Measurements from ENCODE around the gene BRD7. TPM values are rescaled to one million over a fixed set of nuclear protein-coding genes. Genes with fewer than 3 reads are reported as not detected.

BRD7 gene
- total RNA-seq, 1 donor from 2014 or later, result 104 TPM

- Mint-ChIP-seq H3K27ac (no peak overlapping the region), H3K36me3 (ENCODE audit: insufficient read depth) (no peaks in the 10 kb centered on the region), H3K27me3 (peaks cover 10% of the 10 kb centered on the region), H3K9me3 (ENCODE audit: low read depth) (no peaks in the 10 kb centered on the region), H3K4me1 (ENCODE audit: low read depth) (peaks cover 6% of the 10 kb centered on the region), H3K4me3 (ENCODE audit: low read depth) (no peak overlapping the region)
- TF ChIP-seq, protein P1, sequence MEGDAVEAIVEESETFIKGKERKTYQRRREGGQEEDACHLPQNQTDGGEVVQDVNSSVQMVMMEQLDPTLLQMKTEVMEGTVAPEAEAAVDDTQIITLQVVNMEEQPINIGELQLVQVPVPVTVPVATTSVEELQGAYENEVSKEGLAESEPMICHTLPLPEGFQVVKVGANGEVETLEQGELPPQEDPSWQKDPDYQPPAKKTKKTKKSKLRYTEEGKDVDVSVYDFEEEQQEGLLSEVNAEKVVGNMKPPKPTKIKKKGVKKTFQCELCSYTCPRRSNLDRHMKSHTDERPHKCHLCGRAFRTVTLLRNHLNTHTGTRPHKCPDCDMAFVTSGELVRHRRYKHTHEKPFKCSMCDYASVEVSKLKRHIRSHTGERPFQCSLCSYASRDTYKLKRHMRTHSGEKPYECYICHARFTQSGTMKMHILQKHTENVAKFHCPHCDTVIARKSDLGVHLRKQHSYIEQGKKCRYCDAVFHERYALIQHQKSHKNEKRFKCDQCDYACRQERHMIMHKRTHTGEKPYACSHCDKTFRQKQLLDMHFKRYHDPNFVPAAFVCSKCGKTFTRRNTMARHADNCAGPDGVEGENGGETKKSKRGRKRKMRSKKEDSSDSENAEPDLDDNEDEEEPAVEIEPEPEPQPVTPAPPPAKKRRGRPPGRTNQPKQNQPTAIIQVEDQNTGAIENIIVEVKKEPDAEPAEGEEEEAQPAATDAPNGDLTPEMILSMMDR (IDR thresholded peaks at IDR 0.05; ENCODE audit: unreplicated experiment), result no peak
- DNase-seq (ENCODE audit: low spot score, unreplicated experiment), result no peak
Measured at GRCh38 chr16:50393858-50394802, 25.3 kb upstream of the BRD7 start.

- Mint-ChIP-seq H3K4me3 (ENCODE audit: low read depth) (no peak overlapping the region), H3K9me3 (ENCODE audit: low read depth) (no peaks in the 10 kb centered on the region), H3K27ac (no peak overlapping the region), H3K36me3 (ENCODE audit: insufficient read depth) (no peaks in the 10 kb centered on the region), H3K27me3 (peaks cover 14% of the 10 kb centered on the region), H3K4me1 (ENCODE audit: low read depth) (peaks cover 6% of the 10 kb centered on the region)
- TF ChIP-seq, protein P1 (IDR thresholded peaks at IDR 0.05; ENCODE audit: unreplicated experiment), result no peak
- no peak for DNase-seq (ENCODE audit: low spot score, unreplicated experiment)
Measured at GRCh38 chr16:50393416-50393815, 24.6 kb upstream of the BRD7 start.

GRCh38 chr16:50390914-50391716 lies 22.3 kb upstream of the BRD7 start:
- H3K27ac Mint-ChIP-seq, result no peak overlapping the region

GRCh38 chr16:50390371-50390771 lies 21.6 kb upstream of the BRD7 start:
- TF ChIP-seq, protein P1 (IDR thresholded peaks at IDR 0.05; ENCODE audit: unreplicated experiment), result no peak
- Mint-ChIP-seq H3K27me3 (peaks cover 25% of the 10 kb centered on the region), H3K4me3 (ENCODE audit: low read depth) (no peak overlapping the region), H3K4me1 (ENCODE audit: low read depth) (peaks cover 6% of the 10 kb centered on the region), H3K27ac (no peak overlapping the region), H3K9me3 (ENCODE audit: low read depth) (no peaks in the 10 kb centered on the region), H3K36me3 (ENCODE audit: insufficient read depth) (no peaks in the 10 kb centered on the region)
- DNase-seq (ENCODE audit: low spot score, unreplicated experiment), result no peak

More at GRCh38 chr16:50390914-50391716, 22.3 kb upstream of the BRD7 start:
- TF ChIP-seq, protein P1 (IDR thresholded peaks at IDR 0.05; ENCODE audit: unreplicated experiment), result no peak
- Mint-ChIP-seq H3K27me3 (peaks cover 24% of the 10 kb centered on the region), H3K36me3 (ENCODE audit: insufficient read depth) (no peaks in the 10 kb centered on the region), H3K9me3 (ENCODE audit: low read depth) (no peaks in the 10 kb centered on the region), H3K4me3 (ENCODE audit: low read depth) (no peak overlapping the region), H3K4me1 (ENCODE audit: low read depth) (peaks cover 6% of the 10 kb centered on the region)
- no peak for DNase-seq (ENCODE audit: low spot score, unreplicated experiment)

DNA sequence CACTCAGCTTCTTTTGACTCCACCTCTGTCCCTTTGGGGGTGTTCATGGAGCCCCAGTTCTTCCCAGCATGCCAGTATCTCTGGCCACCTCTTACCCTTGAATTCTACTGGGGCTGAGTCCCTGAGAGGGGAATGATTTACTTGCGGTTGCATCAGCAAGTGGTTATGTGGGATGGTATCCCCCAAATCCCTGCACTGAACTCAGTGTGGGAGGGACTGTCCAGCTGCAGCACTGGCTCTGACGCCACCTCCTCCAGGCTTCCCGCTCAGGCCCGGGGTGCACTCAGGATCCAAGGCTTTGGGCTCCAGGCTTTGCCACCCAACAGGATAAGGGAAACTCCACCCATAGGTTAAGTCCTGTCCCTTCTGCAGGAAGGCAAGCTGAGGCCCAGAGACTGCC lies 21.1 kb upstream of the BRD7 start:
- Mint-ChIP-seq H3K27ac (no peak overlapping the region), H3K9me3 (ENCODE audit: low read depth) (no peaks in the 10 kb centered on the region)

More for the DNA sequence above, 21.1 kb upstream of the BRD7 start:
- H3K27me3 Mint-ChIP-seq, result peaks cover 25% of the 10 kb centered on the region
- H3K4me1 Mint-ChIP-seq (ENCODE audit: low read depth), result peaks cover 6% of the 10 kb centered on the region
- TF ChIP-seq, protein P1 (IDR thresholded peaks at IDR 0.05; ENCODE audit: unreplicated experiment), result no peak
- no peaks in the 10 kb centered on the region for H3K36me3 Mint-ChIP-seq (ENCODE audit: insufficient read depth)
- H3K4me3 Mint-ChIP-seq (ENCODE audit: low read depth), result no peak overlapping the region
- DNase-seq (ENCODE audit: low spot score, unreplicated experiment), result no peak

All from progenitor cell of endocrine pancreas (in vitro differentiated cells).